ENCODE measurements around the gene MAML1. TPM values are rescaled to one million over a fixed set of nuclear protein-coding genes. Genes with fewer than 3 reads are reported as not detected.
A peak's percentile ranks its signal among the peaks of the same experiment; 100 is the strongest.

The MAML1 gene
- total RNA-seq, 4 donors from 2014 or later: 27.0 to 38.1 (median 31.9) TPM

DNA sequence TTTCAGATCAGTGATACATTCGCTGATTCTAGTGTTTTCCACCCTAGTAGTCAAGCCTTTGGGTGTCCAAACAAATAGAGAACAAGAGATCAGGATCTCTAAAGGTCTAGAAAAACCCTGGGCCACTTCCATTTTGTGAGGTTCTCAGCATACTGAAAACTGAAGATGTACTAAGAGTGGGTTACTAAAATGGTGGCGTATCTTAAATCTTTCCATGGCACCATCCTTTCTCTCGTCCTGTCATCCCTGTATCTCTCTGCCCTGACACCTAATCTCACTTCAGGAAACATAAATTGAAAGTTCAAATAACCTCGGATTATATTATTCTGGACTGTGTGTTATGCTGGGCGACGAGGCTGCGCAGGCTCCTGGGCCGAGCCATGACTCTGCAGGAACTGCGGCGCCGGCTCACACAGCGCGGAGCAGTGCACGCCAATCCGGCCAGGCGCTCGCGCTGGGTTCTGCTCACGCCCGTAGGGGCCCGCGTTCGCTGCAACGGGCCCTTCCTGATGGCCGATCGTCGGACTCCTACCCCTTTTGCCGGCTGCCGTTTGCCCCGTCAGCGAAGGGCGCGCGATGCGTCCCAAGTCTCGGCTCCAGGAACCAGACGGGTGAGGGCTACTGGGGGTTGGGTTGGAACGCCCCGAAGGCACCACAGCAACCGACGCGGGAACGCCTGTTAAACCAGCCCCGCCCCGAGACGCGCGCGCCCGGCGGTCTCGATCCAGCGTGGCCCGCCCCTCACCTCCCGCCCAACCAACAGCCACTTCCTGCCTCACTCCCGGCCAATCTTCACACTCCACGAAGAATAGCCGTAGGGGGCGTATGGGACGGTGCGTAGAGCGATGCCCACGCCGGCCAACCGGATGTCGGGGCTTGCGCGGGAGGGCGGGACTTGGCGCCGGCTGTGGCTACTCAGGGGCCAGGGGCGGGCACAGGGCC is 34.4 kb upstream of the MAML1 start:
- DNase-seq (ENCODE audit: low spot score in 2 of 2): peak; percentile 97 to 98
- H3K9me3 ChIP-seq: no peaks in the 10 kb centered on the region
- no peaks in the 10 kb centered on the region for H3K27me3 ChIP-seq
- TF ChIP-seq POLR2A (IDR thresholded peaks at IDR 0.05) (peak in 1 of 2 donors; percentile 44), EP300 (IDR thresholded peaks at IDR 0.05) (peak in 1 of 2 donors; percentile 51)
- TF ChIP-seq, protein P1, sequence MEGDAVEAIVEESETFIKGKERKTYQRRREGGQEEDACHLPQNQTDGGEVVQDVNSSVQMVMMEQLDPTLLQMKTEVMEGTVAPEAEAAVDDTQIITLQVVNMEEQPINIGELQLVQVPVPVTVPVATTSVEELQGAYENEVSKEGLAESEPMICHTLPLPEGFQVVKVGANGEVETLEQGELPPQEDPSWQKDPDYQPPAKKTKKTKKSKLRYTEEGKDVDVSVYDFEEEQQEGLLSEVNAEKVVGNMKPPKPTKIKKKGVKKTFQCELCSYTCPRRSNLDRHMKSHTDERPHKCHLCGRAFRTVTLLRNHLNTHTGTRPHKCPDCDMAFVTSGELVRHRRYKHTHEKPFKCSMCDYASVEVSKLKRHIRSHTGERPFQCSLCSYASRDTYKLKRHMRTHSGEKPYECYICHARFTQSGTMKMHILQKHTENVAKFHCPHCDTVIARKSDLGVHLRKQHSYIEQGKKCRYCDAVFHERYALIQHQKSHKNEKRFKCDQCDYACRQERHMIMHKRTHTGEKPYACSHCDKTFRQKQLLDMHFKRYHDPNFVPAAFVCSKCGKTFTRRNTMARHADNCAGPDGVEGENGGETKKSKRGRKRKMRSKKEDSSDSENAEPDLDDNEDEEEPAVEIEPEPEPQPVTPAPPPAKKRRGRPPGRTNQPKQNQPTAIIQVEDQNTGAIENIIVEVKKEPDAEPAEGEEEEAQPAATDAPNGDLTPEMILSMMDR (IDR thresholded peaks at IDR 0.05): peak in 3 of 5 experiments; percentile 11 to 44 (median 21)
- peak overlapping the region; percentile 63 to 100 (median 99) for H3K4me3 ChIP-seq
- peak overlapping the region; percentile 96 to 99 (median 97) for H3K27ac ChIP-seq
- H3K4me1 ChIP-seq: peaks cover 0 to 30% (median 13%) of the 10 kb centered on the region in 4 donors
- H3K36me3 ChIP-seq: peaks cover 0 to 11% (median 0%) of the 10 kb centered on the region in 3 donors
- WGBS, 2 donors: 2 to 5% methylated on average over 12 to 50 of the region's 72 CpGs

DNA sequence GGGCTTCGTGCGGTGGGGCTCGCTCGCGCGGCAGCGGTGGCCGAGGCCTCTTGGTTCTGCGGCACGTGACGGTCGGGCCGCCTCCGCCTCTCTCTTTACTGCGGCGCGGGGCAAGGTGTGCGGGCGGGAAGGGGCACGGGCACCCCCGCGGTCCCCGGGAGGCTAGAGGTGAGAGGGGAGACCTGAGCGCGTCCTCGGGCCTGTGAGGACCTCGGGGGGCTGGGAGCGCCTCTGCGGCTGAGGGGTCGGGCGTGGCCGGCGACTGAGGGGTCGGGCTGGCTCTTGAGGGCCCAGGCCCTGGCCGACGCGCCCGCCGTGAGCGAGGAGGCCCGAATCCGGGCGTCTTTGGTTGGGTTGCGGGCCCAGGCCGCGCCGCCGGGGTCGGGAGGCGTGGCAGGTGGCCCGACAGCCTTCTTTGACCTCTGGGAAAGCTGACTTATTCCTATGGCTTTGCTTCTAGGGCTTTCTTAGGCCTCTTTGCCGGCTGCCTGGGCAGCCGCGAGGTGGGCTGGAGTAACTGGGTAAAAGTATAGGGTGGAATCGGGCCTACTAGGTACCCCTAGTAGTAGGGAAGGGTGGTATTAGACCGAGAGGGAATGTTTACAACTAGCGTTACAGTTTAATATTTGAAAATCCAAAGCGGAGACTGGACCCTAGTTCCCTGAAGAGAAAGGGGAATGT is 33.5 kb upstream of the MAML1 start, which contains the start of gene CANX:
CANX (plus strand) TSS at position 33 of the 681 bp plus-strand sequence. CDS start 6,715 bp downstream, outside the sequence.
- 0% methylated on average over 25 to 39 of the region's 58 CpGs for WGBS, 2 donors
- no peaks in the 10 kb centered on the region for H3K9me3 ChIP-seq
- peak in 1 of 2 donors; percentile 91 for TF ChIP-seq EP300 (IDR thresholded peaks at IDR 0.05)
- peak; percentile 89 to 94 for TF ChIP-seq POLR2A (IDR thresholded peaks at IDR 0.05)
- TF ChIP-seq, protein P1 (IDR thresholded peaks at IDR 0.05): peak in 2 of 5 experiments; percentile 1 to 20
- DNase-seq (ENCODE audit: low spot score in 2 of 2): peak in 1 of 2 donors; percentile 11
- H3K27me3 ChIP-seq: no peaks in the 10 kb centered on the region
- peak within 1 kb of the TSS; percentile 96 to 99 (median 97) for H3K27ac ChIP-seq
- peaks cover 0 to 38% (median 13%) of the 10 kb centered on the region in 4 donors for H3K4me1 ChIP-seq
- peaks cover 0 to 19% (median 0%) of the 10 kb centered on the region in 3 donors for H3K36me3 ChIP-seq
- H3K4me3 ChIP-seq: peak within 1 kb of the TSS; percentile 63 to 100 (median 99)

DNA sequence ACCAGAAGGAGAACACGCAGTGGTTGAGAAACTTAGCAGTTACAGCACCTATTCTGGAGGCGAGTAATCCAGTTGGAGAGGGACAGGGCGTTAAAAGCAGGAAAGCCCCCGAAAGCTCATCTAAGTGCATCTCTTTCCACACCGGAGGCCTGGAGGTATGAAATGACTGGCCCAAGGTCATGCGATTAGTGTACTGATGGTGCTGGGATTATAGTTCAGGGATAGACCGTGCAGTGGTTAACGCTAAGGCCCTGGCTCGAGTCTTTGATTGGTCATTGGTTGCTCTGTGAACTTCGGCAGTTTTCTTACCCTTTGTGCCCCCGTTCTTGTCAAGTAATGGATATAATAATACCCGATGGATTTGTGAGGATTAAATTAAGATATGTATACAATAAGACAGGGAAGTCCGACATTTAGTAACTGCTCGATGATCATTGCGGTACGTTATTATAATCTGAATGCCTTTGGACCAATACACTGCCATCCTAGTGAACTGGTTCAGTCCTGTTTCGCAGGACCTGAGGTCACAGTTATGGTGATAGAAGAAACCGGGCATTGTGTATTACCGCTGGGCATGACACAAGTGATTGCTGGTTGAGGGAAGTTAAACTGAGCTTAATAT is 32.9 kb upstream of the MAML1 start:
- Histone ChIP-seq H3K36me3 (peaks cover 0 to 25% (median 0%) of the 10 kb centered on the region in 3 donors), H3K4me3 (peak overlapping the region; percentile 58 to 100 (median 99)), H3K27me3 (no peaks in the 10 kb centered on the region), H3K9me3 (no peaks in the 10 kb centered on the region), H3K27ac (peak overlapping the region; percentile 93 to 99 (median 97)), H3K4me1 (peaks cover 0 to 38% (median 13%) of the 10 kb centered on the region in 4 donors)
- 1 to 2% methylated on average over 19 of the region's 19 CpGs for WGBS, 2 donors
- DNase-seq (ENCODE audit: low spot score in 2 of 2): peak in 1 of 2 donors; percentile 25
- TF ChIP-seq EP300 (IDR thresholded peaks at IDR 0.05) (no peak), POLR2A (IDR thresholded peaks at IDR 0.05) (no peak)
- TF ChIP-seq, protein P1 (IDR thresholded peaks at IDR 0.05): no peak

DNA sequence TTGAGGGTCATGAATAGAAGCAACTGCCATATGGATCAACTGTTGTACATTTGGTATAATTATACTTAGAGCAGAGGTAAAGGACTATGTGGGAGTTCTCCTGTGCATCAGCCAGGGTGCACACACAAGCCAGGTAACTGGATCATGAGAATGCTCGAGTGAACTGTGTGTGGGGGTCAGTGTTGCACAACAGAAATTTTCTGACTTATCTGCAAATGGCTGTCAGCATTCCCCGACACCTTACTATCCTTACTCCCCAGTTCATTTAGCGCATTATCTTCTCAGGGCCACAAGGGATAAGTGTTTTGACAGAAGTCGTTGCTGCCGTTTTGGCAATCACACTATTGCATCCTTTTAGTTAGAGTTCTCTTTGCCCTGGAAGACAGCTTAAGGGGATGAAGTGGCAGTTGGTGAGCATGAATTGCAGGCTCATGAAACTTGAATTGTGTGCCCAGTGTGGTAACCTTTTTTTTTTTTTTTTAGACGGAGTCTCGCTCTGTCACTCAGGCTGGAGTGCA is 32.2 kb upstream of the MAML1 start:
- H3K4me1 ChIP-seq: peaks cover 0 to 39% (median 13%) of the 10 kb centered on the region in 4 donors
- H3K27me3 ChIP-seq: no peaks in the 10 kb centered on the region
- TF ChIP-seq POLR2A (IDR thresholded peaks at IDR 0.05) (no peak), EP300 (IDR thresholded peaks at IDR 0.05) (no peak)
- TF ChIP-seq, protein P1 (IDR thresholded peaks at IDR 0.05): no peak
- H3K4me3 ChIP-seq: peak overlapping the region; percentile 58 to 100 (median 99)
- H3K27ac ChIP-seq: peak overlapping the region in 2 of 4 donors; percentile 93 to 96
- H3K36me3 ChIP-seq: peaks cover 0 to 25% (median 0%) of the 10 kb centered on the region in 3 donors
- no peaks in the 10 kb centered on the region for H3K9me3 ChIP-seq
- 48 to 55% methylated on average over 7 of the region's 7 CpGs for WGBS, 2 donors
- no peak for DNase-seq (ENCODE audit: low spot score in 2 of 2)
